Omental fat pad (tissue), 4 donors: ENCODE results near the gene SCAPER. TPM values are rescaled to one million over a fixed set of nuclear protein-coding genes. Genes with fewer than 3 reads are reported as not detected.
"Not testable (repeated sequence)": the region's sequence is repeated elsewhere in the genome, so short reads cannot be mapped to it uniquely, and the experiment has no call there.

Source experiments
- ATAC-seq: fragments of 150-250 bp; one replicate; pipeline ENCODE4 v1.9.1; 2016; ENCODE audit warnings: mild to moderate bottlenecking, moderate library complexity; ENCODE audit not compliant: low FRiP score
- DNase-seq: peaks from one replicate; pipeline ENCODE4 v3.0.0-alpha.2; 2019; ENCODE audit warnings: low spot score
- CTCF ChIP-seq, 3 donors: fragments of 450-650 bp; IDR thresholded peaks; one replicate each; pipeline ENCODE4 v1.5.1; 2016 to 2017; ENCODE audit warnings: antibody characterized with exemption in 3 of 3, mild to moderate bottlenecking in 3 of 3, moderate library complexity in 2 of 3
- total RNA-seq, 4 donors: library from RNA; depleted of rRNA; stranded (reverse); fragments of >200 nt; gene quantifications; one replicate each; pipeline ENCODE4 v1.1.0, GENCODE V29; 2016

SCAPER gene
- total RNA-seq, 4 donors from 2014 or later, result 11.2 to 33.4 (median 22.6) TPM

- ATAC-seq, result no peak
- TF ChIP-seq CTCF (IDR thresholded peaks at IDR 0.05), result no peak
- no peak for DNase-seq
These were observed 186.3 kb downstream of the SCAPER start for GRCh38 chr15:76718863-76719262.

GRCh38 chr15:76714950-76715349 lies 190.2 kb downstream of the SCAPER start:
- ATAC-seq, result no peak
- DNase-seq, result no peak
- TF ChIP-seq CTCF (IDR thresholded peaks at IDR 0.05), result no peak

- DNase-seq (no peak), ATAC-seq (no peak)
- no peak for TF ChIP-seq CTCF (IDR thresholded peaks at IDR 0.05)
These were observed 193.8 kb downstream of the SCAPER start for GRCh38 chr15:76711351-76711827.

GRCh38 chr15:76704032-76704431 lies 201.1 kb downstream of the SCAPER start:
- not testable (repeated sequence) for ATAC-seq, DNase-seq

GRCh38 chr15:76696840-76697239 lies 208.3 kb downstream of the SCAPER start:
- ATAC-seq (no peak), DNase-seq (no peak)
- TF ChIP-seq CTCF (IDR thresholded peaks at IDR 0.05), result no peak

- not testable (repeated sequence) for DNase-seq, ATAC-seq
These were observed 212.6 kb downstream of the SCAPER start for GRCh38 chr15:76692546-76692945.

GRCh38 chr15:76687592-76687991 lies 217.5 kb downstream of the SCAPER start:
- not testable (repeated sequence) for ATAC-seq, DNase-seq

GRCh38 chr15:76684002-76684401 lies 221.1 kb downstream of the SCAPER start:
- ATAC-seq (no peak), DNase-seq (no peak)
- TF ChIP-seq CTCF (IDR thresholded peaks at IDR 0.05), result no peak

- no peak for TF ChIP-seq CTCF (IDR thresholded peaks at IDR 0.05)
- ATAC-seq, result no peak
- DNase-seq, result no peak
These were observed 222.3 kb downstream of the SCAPER start for GRCh38 chr15:76682833-76683232.
